Spinal cord (tissue), 10 donors: Measurements from ENCODE around the gene DIDO1. TPM values are rescaled to one million over a fixed set of nuclear protein-coding genes. Genes with fewer than 3 reads are reported as not detected.
A peak's percentile ranks its signal among the peaks of the same experiment; 100 is the strongest.

ENCODE experiments used
- DNase-seq, 6 donors: peaks; one replicate each; pipeline versions ENCODE4 v3.0.0 to v3.0.0-alpha.2; 2013 to 2015; ENCODE audit warnings: low spot score in 6 of 6, low read depth in 4 of 6
- H3K27ac ChIP-seq: one replicate; pipeline ENCODE4 v1.5.1; 2013; ENCODE audit warnings: low read depth, low read length, control low read depth
- H3K27me3 ChIP-seq: one replicate; pipeline ENCODE4 v1.6.1; 2013; ENCODE audit warnings: low read length; ENCODE audit not compliant: control insufficient read depth, insufficient read depth
- H3K36me3 ChIP-seq: one replicate; pipeline ENCODE4 v1.6.1; 2013; ENCODE audit warnings: low read length; ENCODE audit not compliant: control insufficient read depth, insufficient read depth
- H3K4me1 ChIP-seq: one replicate; pipeline ENCODE4 v1.6.1; 2013; ENCODE audit warnings: low read length; ENCODE audit not compliant: control insufficient read depth, insufficient read depth
- H3K4me3 ChIP-seq: one replicate; pipeline ENCODE4 v1.5.1; 2013; ENCODE audit warnings: low read depth, low read length, control low read depth
- H3K9me3 ChIP-seq: one replicate; pipeline ENCODE4 v1.6.1; 2013; ENCODE audit warnings: low read length; ENCODE audit not compliant: control insufficient read depth, insufficient read depth
- WGBS: methylation state at CpG from one replicate; pipeline ENCODE4 v1.1.5; 2013; ENCODE audit warnings: missing lambda C conversion rate; ENCODE audit not compliant: insufficient coverage; 5-methylcytosine and 5-hydroxymethylcytosine counted together
- polyA plus RNA-seq, 2 donors: library from polyadenylated mRNA; unstranded; fragments of 120-200 nt; gene quantifications; one replicate each; pipeline ENCODE4 v1.2.1, GENCODE V29; 2013; ENCODE audit not compliant: insufficient read length in 2 of 2
- total RNA-seq, 2 donors: library from RNA; depleted of rRNA in 1 of 2; stranded (reverse); fragments of 120-200 nt in 1 of 2; fragments of >200 nt in 1 of 2; gene quantifications; one replicate each; pipeline versions ENCODE4 v1.2.3 to v1.2.4, GENCODE V29; 2013 to 2014
- donor health status: healthy.

The DIDO1 gene
- total and polyA plus RNA-seq, 4 donors, result 35.4 to 54.7 (median 45.8) TPM

GRCh38 chr20:62832951-62833391 lies 93.3 kb downstream of the DIDO1 start:
- no peak overlapping the region for H3K4me3 ChIP-seq
- H3K4me1 ChIP-seq, result peaks cover 29% of the 10 kb centered on the region
- H3K27me3 ChIP-seq, result no peaks in the 10 kb centered on the region
- no peak for DNase-seq
- H3K27ac ChIP-seq, result no peak overlapping the region
- H3K36me3 ChIP-seq, result peaks cover 41% of the 10 kb centered on the region
- 45% methylated on average over 13 of the region's 14 CpGs for WGBS
- H3K9me3 ChIP-seq, result no peaks in the 10 kb centered on the region

DNA sequence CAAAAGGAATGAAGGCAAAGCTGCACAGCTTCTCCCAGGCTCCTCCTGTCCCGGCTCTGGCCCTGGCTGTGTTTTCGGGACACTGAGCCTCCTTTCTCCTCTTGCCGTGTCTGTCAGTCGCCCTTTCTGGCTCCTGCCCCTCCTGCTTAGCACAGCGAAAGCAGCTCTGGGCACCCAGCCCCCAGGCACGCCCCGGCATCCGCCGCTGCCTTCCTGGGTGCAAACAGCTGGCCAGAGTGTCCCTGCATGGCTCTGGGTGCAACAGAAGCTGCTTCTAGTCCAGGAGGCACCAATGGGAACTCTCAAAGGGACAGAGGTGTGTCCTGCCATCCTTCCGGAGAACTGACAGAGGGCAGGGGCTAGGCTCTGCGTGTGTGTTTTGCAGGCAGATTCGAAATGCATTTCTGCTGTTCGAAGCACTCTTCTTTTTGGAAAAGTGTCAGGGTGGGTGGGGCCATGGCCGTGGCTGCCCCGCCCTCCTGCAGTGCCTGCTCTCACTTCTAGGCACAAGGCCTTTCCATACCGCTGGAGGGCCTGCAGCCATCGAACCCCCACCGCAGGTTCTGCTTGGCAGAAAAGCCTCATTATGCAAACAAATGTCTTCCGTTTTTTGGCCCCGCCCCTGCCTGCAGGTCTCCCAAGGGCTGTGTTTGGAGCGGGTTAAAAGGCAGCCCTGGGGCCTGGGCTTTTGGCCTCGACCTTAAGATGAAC lies 93.9 kb downstream of the DIDO1 start:
- DNase-seq, result peak in 1 of 6 donors; percentile 71
- 43% methylated on average over 21 of the region's 22 CpGs for WGBS
- Histone ChIP-seq H3K36me3 (peaks cover 46% of the 10 kb centered on the region), H3K27me3 (no peaks in the 10 kb centered on the region), H3K27ac (no peak overlapping the region), H3K4me1 (peaks cover 29% of the 10 kb centered on the region), H3K9me3 (no peaks in the 10 kb centered on the region), H3K4me3 (no peak overlapping the region)

- peaks cover 29% of the 10 kb centered on the region for H3K4me1 ChIP-seq
- H3K4me3 ChIP-seq, result no peak overlapping the region
- no peak overlapping the region for H3K27ac ChIP-seq
- peaks cover 47% of the 10 kb centered on the region for H3K36me3 ChIP-seq
- no peak for DNase-seq
- H3K9me3 ChIP-seq, result no peaks in the 10 kb centered on the region
- WGBS, result 73% methylated on average over 8 of the region's 10 CpGs
- H3K27me3 ChIP-seq, result no peaks in the 10 kb centered on the region
Measured at GRCh38 chr20:62831854-62832211, 94.5 kb downstream of the DIDO1 start.

DNA sequence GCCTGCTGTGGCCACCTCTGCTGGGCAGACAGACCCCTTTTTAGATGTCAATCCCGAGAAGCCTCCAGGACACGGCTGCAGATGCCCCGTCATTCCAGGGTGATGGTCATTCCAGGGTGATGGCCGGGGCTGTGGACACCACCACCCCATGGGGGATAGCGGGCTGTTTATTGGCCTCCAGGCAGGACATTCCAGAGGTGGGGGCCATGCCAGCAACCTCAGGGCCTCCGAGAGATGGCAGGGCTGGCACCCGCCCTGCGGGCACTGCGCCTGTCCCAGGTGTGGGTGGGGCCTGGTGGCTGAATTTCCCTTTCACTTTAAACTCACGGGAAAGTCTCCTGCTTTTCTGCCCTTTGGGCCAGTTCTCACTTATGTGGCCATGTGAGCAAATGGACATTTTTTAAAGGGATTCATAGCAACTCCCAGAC lies 94.9 kb downstream of the DIDO1 start:
- no peak for DNase-seq
- H3K27ac ChIP-seq, result no peak overlapping the region
- H3K9me3 ChIP-seq, result no peaks in the 10 kb centered on the region
- H3K27me3 ChIP-seq, result no peaks in the 10 kb centered on the region
- whole genome bisulfite sequencing, result 83% methylated on average over 5 of the region's 10 CpGs
- H3K36me3 ChIP-seq, result peaks cover 49% of the 10 kb centered on the region
- peaks cover 29% of the 10 kb centered on the region for H3K4me1 ChIP-seq
- H3K4me3 ChIP-seq, result no peak overlapping the region

DNA sequence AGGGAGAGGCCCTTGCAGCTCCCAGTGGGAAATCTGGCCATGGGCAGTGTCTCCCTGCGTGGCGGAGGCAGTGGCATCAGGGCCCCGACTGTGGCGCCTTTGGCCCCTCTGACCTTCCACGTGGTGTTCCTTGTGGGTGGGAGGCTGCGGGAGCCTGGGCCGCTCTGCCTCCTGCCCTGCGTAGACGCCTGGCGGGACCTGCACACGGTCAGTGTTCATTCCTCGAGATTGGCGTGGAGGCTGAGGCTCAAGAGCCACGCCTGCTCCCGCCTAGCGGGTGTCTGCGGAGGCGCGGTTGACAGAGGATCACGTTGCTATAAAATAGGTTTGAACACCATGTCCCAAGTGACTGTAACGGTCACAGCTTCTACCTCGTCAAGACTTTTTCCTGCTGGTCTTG lies 95.5 kb downstream of the DIDO1 start:
- DNase-seq, result no peak
- peaks cover 49% of the 10 kb centered on the region for H3K36me3 ChIP-seq
- no peak overlapping the region for H3K4me3 ChIP-seq
- H3K4me1 ChIP-seq, result peaks cover 28% of the 10 kb centered on the region
- no peaks in the 10 kb centered on the region for H3K9me3 ChIP-seq
- 84% methylated on average over 21 of the region's 22 CpGs for WGBS
- no peaks in the 10 kb centered on the region for H3K27me3 ChIP-seq
- H3K27ac ChIP-seq, result no peak overlapping the region

GRCh38 chr20:62830251-62830650 lies 96.1 kb downstream of the DIDO1 start:
- H3K4me3 ChIP-seq, result no peak overlapping the region
- H3K27ac ChIP-seq, result no peak overlapping the region
- H3K9me3 ChIP-seq, result no peaks in the 10 kb centered on the region
- no peaks in the 10 kb centered on the region for H3K27me3 ChIP-seq
- WGBS, result 98% methylated on average over 8 of the region's 14 CpGs
- no peak for DNase-seq
- peaks cover 34% of the 10 kb centered on the region for H3K4me1 ChIP-seq
- H3K36me3 ChIP-seq, result peaks cover 51% of the 10 kb centered on the region

GRCh38 chr20:62829231-62830230 lies 96.8 kb downstream of the DIDO1 start:
- WGBS, result 95% methylated on average over 27 of the region's 32 CpGs
- no peak for DNase-seq
- no peak overlapping the region for H3K27ac ChIP-seq

DNA sequence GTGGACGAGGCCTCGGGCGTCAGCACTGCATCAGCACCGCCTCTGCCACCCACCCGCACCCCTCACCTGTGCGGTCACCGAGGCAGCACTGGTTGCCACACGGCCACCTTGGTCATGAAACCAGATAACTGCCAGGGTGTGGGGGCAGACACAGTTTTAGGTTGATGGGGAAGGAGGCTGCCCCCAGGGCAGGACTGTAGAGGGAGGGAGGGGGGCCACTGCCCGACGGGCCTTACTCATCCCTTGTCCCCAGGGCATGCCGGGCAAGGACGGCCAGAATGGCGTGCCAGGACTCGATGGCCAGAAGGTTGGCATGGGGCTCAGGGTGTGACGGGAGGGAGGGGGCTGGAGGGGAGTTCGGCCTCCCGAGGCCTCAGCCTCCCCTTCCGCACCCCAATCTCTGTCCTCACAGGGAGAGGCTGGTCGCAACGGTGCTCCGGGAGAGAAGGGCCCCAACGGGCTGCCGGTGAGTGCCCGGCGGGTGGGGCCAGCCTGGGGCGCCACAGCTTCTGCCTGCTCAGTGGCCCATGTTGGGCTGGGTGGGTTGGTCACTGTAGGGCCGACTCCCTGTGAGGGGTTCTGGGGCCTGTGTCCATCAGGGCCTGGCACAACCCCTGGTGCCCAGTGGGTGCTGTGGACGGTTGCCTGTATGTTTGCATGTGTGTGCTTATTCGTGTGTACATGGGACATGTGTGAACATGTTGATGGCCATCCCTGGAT lies 97.6 kb downstream of the DIDO1 start:
- H3K9me3 ChIP-seq, result no peaks in the 10 kb centered on the region
- H3K36me3 ChIP-seq, result peaks cover 56% of the 10 kb centered on the region
- no peak for DNase-seq
- peaks cover 50% of the 10 kb centered on the region for H3K4me1 ChIP-seq
- no peak overlapping the region for H3K27ac ChIP-seq
- 87% methylated on average over 16 of the region's 29 CpGs for WGBS
- H3K27me3 ChIP-seq, result no peaks in the 10 kb centered on the region
- H3K4me3 ChIP-seq, result no peak overlapping the region

More at GRCh38 chr20:62829231-62830230, 96.8 kb downstream of the DIDO1 start:
- H3K36me3 ChIP-seq, result peaks cover 51% of the 10 kb centered on the region
- no peak overlapping the region for H3K4me3 ChIP-seq
- H3K4me1 ChIP-seq, result peaks cover 41% of the 10 kb centered on the region
- no peaks in the 10 kb centered on the region for H3K9me3 ChIP-seq
- no peaks in the 10 kb centered on the region for H3K27me3 ChIP-seq

DNA sequence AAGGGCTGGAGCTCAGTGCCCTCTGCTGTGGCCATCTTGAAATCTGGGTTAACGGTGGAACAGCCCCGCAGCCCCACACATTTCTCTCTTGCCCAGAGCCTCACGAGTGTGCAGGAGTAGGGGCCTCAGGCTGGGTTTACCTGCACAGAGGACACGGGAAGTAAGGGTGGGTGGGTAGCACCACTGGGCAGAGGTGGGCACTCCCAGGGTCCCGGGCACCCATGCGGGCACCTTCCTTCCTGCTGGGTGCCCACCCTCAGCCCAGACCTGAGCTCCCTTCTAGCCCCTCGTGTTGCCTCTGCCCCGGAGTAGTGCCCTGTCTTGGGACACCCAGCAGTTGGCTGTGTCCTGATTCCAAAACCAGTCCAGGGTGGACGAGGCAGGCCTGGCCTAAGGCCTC lies 98.3 kb downstream of the DIDO1 start:
- no peak for DNase-seq
- Histone ChIP-seq H3K9me3 (no peaks in the 10 kb centered on the region), H3K4me1 (peaks cover 53% of the 10 kb centered on the region), H3K36me3 (peaks cover 56% of the 10 kb centered on the region), H3K4me3 (no peak overlapping the region), H3K27ac (no peak overlapping the region), H3K27me3 (no peaks in the 10 kb centered on the region)
- WGBS, result 96% methylated on average over 8 of the region's 9 CpGs
